Psoas muscle (tissue), 8 donors: ENCODE data around the gene CFC1B. TPM values are rescaled to one million over a fixed set of nuclear protein-coding genes. Genes with fewer than 3 reads are reported as not detected.
"Not testable (repeated sequence)": the region's sequence is repeated elsewhere in the genome, so short reads cannot be mapped to it uniquely, and the experiment has no call there.

Experiments
- ATAC-seq, 4 donors: fragments of 200-7000 bp; cut with Tn5 transposase; one replicate each; pipeline ENCODE4 v1.9.1; 2020; ENCODE audit warnings: moderate library complexity in 3 of 4, mild to moderate bottlenecking in 2 of 4
- DNase-seq, 2 donors: peaks; one replicate each; pipeline ENCODE4 v3.0.0-alpha.2; 2020
- H3K27ac ChIP-seq: fragments of 200-600 bp; one replicate; pipeline ENCODE4 v1.8.0; 2022
- H3K27me3 ChIP-seq, 3 donors: fragments of 200-600 bp in 1 of 3; one replicate each; pipeline versions ENCODE4 v1.6.1 to v1.8.0; 2013 to 2022; ENCODE audit warnings: low read length in 2 of 3, mild to moderate bottlenecking in 2 of 3, moderate library complexity in 1 of 3; ENCODE audit not compliant: insufficient read depth in 3 of 3
- H3K36me3 ChIP-seq, 2 donors: fragments of 200-600 bp in 1 of 2; one replicate each; pipeline versions ENCODE4 v1.6.1 to v1.8.0; 2013 to 2022; ENCODE audit warnings: low read depth in 1 of 2, mild to moderate bottlenecking in 1 of 2, moderate library complexity in 1 of 2; ENCODE audit not compliant: insufficient read depth in 1 of 2
- H3K4me1 ChIP-seq: fragments of 200-600 bp; one replicate; pipeline ENCODE4 v1.8.0; 2022
- H3K4me3 ChIP-seq: fragments of 200-600 bp; one replicate; pipeline ENCODE4 v1.8.0; 2022; ENCODE audit warnings: mild to moderate bottlenecking
- H3K9me3 ChIP-seq: fragments of 200-600 bp; one replicate; pipeline ENCODE4 v1.8.0; 2022
- WGBS, 3 donors: extraction: QIAGEN DNeasy Blood & Tissue Kit; methylation state at CpG; one replicate each; pipeline versions ENCODE4 v1.1.6 to v1.1.7; 2013; 5-methylcytosine and 5-hydroxymethylcytosine counted together
- intact Hi-C, 2 donors: fragments of 100-400 bp; cut with DNase I; formaldehyde crosslinking; loops; one replicate each; pipeline versions ENCODE4 v1.11.0 to v1.14.2; 2022
- polyA plus RNA-seq, 3 donors: library from polyadenylated mRNA; stranded (reverse); fragments of 200-250 nt; gene quantifications; one replicate each; pipeline ENCODE4 v1.2.3, GENCODE V29; 2013
- total RNA-seq, 4 donors: library from RNA; stranded (reverse); fragmentation: NEBNext Ultra II Directional in 2 of 4; extraction: Animal tissue kit (Norgen Biotek cat#: 25700) in 2 of 4; gene quantifications; one replicate each; pipeline versions ENCODE4 v1.2.1 to v1.2.4, GENCODE V29; 2021 to 2023
- donor health status: healthy with polysubstance abuse.
- donor health status: DM: no; HTN: no; CAD: no; lungs with moderate emphysema.
- donor health status: Bipolar disorder and iron deficiency.
- donor health status: healthy.
- donor health status: DM: yes; HTN: yes; CAD: no.
- donor health status: DM: no; HTN: no; CAD: no.
- donor health status: DM: no; HTN: no; CAD: no.
- donor health status: DM: yes; HTN: yes; CAD: no.

CFC1B gene
- total and polyA plus RNA-seq, 7 donors: not detected

DNA sequence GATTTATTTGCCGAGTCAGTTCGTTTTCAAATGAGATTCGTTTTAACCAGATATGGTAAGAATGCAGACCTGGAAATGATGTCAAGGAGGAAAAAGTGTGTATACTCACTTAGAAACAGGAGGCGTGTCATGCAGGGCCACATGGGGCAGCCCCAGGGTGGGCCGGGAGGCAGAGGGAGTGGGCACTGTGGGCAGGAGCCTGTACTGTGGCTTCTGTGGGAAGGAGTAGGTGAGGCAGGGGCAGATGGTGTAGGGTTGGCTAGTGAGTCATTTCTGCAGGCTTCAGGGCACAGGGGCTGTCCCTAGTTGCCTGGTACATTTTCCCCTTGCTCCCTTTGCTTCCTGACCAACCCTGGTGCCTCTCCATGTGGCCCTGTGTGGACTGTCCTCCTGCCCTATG, 10.2 kb downstream of the CFC1B start:
- H3K27ac ChIP-seq, H3K4me1 ChIP-seq, H3K4me3 ChIP-seq, H3K36me3 ChIP-seq, ATAC-seq, H3K27me3 ChIP-seq, intact Hi-C loops, DNase-seq, H3K9me3 ChIP-seq: not testable (repeated sequence)
- no CpG with 5 or more reads among the region's 5 CpGs for WGBS, 3 donors

DNA sequence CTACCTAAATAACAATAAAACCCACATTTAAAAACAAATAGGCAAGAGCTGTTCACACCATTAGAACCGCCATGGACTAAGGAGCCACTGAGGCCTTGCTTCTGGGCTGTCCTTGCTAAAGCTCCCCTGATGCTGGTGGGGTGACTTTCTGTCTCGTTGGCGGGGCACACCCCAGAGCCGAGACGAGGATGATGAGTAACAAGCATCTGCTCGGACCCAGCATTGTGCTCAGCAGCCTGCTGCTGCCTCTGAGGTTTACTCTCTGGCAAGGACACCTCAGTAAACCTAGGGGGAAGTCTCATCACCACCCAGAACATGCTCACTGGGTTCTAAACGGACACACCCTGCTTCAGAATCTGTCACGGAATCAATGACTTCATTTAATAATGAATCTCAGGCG, 10.7 kb downstream of the CFC1B start:
- intact Hi-C loops, H3K9me3 ChIP-seq, H3K27ac ChIP-seq, H3K4me3 ChIP-seq, DNase-seq, H3K27me3 ChIP-seq, ATAC-seq, H3K36me3 ChIP-seq, H3K4me1 ChIP-seq: not testable (repeated sequence)
- WGBS, 3 donors: no CpG with 5 or more reads among the region's 9 CpGs

DNA sequence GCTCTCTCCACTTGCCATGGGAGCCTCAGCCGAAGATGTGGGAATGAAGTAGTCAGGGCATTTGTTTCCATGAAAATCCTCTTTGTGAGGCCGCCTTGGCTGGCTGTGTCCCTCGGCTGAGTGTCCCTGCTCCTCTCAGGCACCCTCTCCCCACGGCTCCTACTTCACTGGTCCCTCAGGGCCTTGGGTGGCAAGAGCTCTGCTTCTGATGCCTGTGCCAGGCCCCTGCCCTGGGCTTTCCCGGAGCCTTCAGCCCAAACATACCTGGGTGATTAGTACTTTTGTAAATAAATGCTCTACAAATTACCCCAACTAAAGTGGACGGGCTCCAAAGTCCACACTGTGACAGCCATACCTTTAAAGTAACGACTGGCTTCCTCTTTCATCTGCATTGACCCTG, 15.6 kb downstream of the CFC1B start:
- intact Hi-C loops, DNase-seq: not testable (repeated sequence)
- no CpG with 5 or more reads among the region's 7 CpGs for WGBS, 3 donors

DNA sequence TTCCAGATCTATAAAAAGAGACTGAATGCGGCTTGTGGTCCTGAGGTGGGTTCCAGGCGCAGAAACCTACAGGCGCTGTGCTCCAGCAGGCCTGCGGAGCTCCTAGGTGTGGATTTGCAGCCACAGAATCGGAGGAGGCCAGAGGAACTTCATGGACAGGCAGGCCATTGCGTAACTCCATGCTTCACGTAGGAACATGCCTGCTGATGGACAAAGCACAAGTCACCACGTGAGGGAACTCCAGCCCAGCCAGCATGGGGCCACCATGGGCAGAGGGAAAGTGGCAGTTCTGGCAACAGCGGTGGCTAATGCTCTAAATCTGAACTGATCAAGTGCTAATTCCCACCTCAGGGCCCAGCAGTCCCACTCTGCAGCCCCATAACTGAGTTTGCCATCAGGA, 17.2 kb downstream of the CFC1B start:
- H3K27me3 ChIP-seq, H3K27ac ChIP-seq, H3K4me3 ChIP-seq, H3K4me1 ChIP-seq, H3K36me3 ChIP-seq, intact Hi-C loops, ATAC-seq, DNase-seq, H3K9me3 ChIP-seq: not testable (repeated sequence)
- no CpG with 5 or more reads among the region's 9 CpGs for WGBS, 3 donors

More for the DNA sequence above, 15.6 kb downstream of the CFC1B start:
- ATAC-seq, H3K27ac ChIP-seq, H3K9me3 ChIP-seq, H3K4me3 ChIP-seq, H3K27me3 ChIP-seq, H3K36me3 ChIP-seq, H3K4me1 ChIP-seq: not testable (repeated sequence)

DNA sequence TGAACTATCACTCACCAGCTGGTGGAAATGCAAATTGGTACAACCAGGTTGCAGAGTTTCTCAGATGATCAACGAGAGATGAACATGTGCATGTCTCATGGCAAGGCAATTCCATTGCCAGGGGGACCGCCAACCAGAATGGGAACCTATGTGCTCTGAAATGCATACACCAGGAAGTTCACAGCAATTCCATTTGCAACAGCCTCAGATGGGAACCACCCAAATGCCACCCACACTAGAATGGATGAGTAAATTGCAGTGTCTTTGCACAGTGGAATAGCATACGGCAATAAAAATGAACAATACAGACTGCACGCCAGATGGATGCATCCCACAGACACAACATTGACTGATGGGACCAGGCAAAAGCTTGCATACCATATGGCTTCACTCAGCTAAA, 21.8 kb downstream of the CFC1B start:
- H3K36me3 ChIP-seq, H3K4me1 ChIP-seq, H3K27ac ChIP-seq, DNase-seq, H3K27me3 ChIP-seq, H3K4me3 ChIP-seq, H3K9me3 ChIP-seq, ATAC-seq, intact Hi-C loops: not testable (repeated sequence)
- no CpG with 5 or more reads among the region's 4 CpGs for WGBS, 3 donors

DNA sequence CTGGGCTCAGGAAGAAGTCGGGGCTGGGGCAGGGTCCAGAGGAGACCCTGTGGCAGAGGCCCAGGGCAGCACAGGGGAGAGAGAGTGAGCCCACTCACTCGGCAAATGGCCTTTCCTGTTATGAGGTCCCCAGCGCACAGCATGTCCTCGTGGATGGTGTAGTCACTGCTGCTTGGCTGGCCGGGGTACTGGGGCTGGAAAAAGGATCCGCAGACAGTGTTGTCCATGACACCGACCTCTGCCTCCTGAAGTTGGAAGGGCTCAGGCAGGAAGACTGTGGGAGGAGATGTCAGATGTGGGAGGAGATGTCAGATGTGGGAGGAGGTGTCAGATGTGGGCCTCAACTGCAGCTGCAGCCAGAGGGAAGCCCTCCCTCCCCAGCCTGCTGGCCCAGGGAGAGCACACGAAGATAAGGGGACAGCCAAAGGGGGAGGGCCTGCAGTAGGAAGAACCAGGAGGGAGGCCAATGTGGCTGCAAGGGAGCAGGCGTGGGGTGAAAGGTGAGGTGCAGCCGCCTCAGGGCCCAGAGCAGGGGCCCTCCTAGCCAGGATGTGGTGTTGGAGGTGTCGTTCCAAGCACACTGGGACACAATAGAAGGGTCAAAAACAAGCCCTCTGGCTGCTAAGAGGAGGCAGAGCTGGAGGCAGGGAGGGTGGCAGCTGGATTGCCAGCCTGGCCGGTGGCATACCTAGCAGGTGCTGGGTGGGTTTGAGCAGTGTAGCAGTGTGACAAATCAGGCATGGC, 22.9 kb downstream of the CFC1B start:
- H3K9me3 ChIP-seq, H3K27ac ChIP-seq, DNase-seq, H3K36me3 ChIP-seq, H3K4me1 ChIP-seq, intact Hi-C loops, H3K27me3 ChIP-seq, H3K4me3 ChIP-seq, ATAC-seq: not testable (repeated sequence)
- WGBS, 3 donors: 43% methylated on average over 1 of the region's 12 CpGs; no CpG with 5 or more reads in 2 of the 3 donors

DNA sequence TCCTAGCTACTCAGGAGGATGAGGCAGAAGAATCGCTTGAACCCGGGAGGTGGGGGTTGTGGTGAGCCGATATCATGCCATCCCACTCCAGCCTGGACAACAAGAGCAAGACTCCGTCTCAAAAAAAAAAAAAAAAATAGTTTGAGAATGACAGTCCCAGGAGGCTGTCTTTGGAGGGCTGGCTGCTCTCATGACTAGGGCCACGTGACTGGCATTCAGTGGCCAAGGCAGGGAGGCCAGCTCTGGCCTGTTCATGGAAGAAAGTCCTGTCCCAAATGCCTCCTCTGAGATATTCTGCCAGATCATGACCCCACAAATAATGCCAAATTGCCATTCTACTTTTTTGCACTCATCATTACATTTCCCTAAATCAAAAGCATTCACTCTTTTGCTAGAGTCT, 24.0 kb downstream of the CFC1B start:
- ATAC-seq, H3K4me3 ChIP-seq, H3K27ac ChIP-seq, DNase-seq, H3K4me1 ChIP-seq, H3K9me3 ChIP-seq, H3K36me3 ChIP-seq, H3K27me3 ChIP-seq, intact Hi-C loops: not testable (repeated sequence)
- no CpG with 5 or more reads among the region's 5 CpGs for WGBS, 3 donors

DNA sequence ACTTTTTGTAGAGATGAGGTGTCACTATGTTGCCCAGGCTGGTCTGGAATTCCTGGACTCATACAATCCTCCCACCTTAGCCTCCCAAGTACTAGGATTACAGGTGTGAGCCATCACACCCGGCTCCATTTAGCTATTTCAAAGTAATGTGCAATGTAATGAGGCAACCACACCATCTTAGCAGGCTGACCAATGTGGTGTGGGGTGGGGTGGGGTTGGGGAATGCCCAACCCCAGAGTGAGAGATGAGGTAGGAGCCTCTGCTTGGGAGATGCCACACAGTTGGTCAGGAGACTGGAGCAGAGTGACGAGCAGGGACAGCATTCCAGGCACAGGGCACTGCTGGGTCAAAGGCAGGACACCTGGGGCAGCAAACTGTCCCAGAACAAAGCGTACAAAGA, 27.4 kb downstream of the CFC1B start:
- DNase-seq, H3K4me3 ChIP-seq, H3K27ac ChIP-seq, intact Hi-C loops, H3K36me3 ChIP-seq, H3K4me1 ChIP-seq, H3K9me3 ChIP-seq, H3K27me3 ChIP-seq, ATAC-seq: not testable (repeated sequence)
- WGBS, 3 donors: no CpG with 5 or more reads among the region's 3 CpGs

DNA sequence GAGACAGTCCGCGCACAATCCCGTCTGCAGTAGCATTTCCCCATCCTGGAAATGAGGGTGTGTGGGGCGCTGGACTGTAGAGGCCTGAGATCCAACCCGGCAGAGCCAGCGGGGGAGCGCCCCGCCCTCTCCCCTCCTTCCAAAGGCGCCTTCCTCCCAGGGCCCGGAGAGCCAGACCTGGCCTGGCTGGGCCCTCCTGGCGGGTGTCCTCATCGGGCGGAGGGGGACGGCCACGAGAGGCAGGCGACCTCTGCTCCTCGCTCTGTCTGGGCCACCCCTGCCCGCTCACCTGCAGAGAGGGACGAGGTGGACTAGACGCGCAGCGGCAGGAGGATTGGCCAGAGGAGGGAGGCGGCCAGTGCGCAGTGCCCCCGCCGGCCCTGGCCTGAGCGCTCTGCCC, 28.5 kb downstream of the CFC1B start:
- intact Hi-C loops, H3K4me3 ChIP-seq, H3K4me1 ChIP-seq, H3K36me3 ChIP-seq, ATAC-seq, H3K27me3 ChIP-seq, H3K9me3 ChIP-seq, DNase-seq, H3K27ac ChIP-seq: not testable (repeated sequence)
- WGBS, 3 donors: no CpG with 5 or more reads among the region's 27 CpGs

DNA sequence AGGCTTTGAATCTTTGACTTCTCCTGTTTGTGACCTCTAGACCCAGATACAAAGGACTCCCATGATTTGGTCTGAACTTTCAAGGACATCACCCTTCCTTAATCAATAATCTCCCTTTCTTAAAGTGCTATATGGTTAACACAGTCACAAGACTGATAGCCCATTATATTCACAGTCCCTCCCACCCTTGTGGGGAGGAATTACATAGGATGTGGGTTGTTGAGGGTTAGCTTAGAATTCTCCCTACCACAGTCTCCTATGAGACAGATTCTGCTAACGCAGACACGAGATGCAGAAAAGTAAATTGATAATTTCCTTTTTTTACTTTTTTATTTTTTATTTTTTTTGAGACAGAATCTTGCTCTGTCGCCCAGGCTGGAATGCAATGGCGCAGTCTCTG, 33.2 kb downstream of the CFC1B start:
- WGBS, 3 donors: no CpG with 5 or more reads among the region's 4 CpGs
- H3K4me3 ChIP-seq, DNase-seq, ATAC-seq, H3K27me3 ChIP-seq, H3K27ac ChIP-seq, H3K36me3 ChIP-seq, intact Hi-C loops, H3K4me1 ChIP-seq, H3K9me3 ChIP-seq: not testable (repeated sequence)

DNA sequence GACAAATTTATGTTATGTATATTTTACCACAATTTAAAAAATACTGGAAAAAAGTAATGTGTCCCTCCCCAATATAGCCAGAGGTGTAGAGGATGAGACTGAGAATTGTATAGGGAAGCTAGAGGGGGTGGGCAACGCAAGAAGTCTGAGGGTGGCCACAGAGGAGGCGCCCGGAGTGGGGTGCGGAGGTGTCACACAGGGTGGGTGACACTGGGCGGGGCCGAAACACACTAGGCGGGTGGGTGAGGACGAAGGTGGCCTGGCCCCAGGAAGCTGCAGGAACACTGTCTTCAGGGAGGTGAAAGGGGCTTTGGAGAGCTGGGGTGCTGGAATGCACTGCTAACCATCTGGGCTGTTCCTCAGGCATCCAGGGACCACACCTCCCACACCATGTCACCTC, 35.4 kb downstream of the CFC1B start:
- H3K27me3 ChIP-seq, H3K9me3 ChIP-seq, H3K36me3 ChIP-seq, H3K27ac ChIP-seq, ATAC-seq, intact Hi-C loops, H3K4me1 ChIP-seq, DNase-seq, H3K4me3 ChIP-seq: not testable (repeated sequence)
- WGBS, 3 donors: no CpG with 5 or more reads among the region's 8 CpGs

DNA sequence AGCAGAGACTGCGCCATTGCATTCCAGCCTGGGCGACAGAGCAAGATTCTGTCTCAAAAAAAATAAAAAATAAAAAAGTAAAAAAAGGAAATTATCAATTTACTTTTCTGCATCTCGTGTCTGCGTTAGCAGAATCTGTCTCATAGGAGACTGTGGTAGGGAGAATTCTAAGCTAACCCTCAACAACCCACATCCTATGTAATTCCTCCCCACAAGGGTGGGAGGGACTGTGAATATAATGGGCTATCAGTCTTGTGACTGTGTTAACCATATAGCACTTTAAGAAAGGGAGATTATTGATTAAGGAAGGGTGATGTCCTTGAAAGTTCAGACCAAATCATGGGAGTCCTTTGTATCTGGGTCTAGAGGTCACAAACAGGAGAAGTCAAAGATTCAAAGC, 45.1 kb downstream of the CFC1B start:
- H3K4me1 ChIP-seq, H3K4me3 ChIP-seq, H3K36me3 ChIP-seq, ATAC-seq, H3K9me3 ChIP-seq, intact Hi-C loops, DNase-seq, H3K27ac ChIP-seq, H3K27me3 ChIP-seq: not testable (repeated sequence)
- WGBS, 3 donors: no CpG with 5 or more reads among the region's 4 CpGs
